Effector CD8-positive, alpha-beta T cell (primary cell): Measurements from ENCODE around the gene CIT.
"Not testable (repeated sequence)": the region's sequence is repeated elsewhere in the genome, so short reads cannot be mapped to it uniquely, and the experiment has no call there.

Experiments
- DNase-seq: peaks from one replicate; lab custom pipeline; 2025; lab: John Stamatoyannopoulos, UW
- total RNA-seq, 4 experiments: gene quantifications; one replicate each; lab custom pipeline; 2026; lab: John Stamatoyannopoulos, UW

Gene CIT, protein sequence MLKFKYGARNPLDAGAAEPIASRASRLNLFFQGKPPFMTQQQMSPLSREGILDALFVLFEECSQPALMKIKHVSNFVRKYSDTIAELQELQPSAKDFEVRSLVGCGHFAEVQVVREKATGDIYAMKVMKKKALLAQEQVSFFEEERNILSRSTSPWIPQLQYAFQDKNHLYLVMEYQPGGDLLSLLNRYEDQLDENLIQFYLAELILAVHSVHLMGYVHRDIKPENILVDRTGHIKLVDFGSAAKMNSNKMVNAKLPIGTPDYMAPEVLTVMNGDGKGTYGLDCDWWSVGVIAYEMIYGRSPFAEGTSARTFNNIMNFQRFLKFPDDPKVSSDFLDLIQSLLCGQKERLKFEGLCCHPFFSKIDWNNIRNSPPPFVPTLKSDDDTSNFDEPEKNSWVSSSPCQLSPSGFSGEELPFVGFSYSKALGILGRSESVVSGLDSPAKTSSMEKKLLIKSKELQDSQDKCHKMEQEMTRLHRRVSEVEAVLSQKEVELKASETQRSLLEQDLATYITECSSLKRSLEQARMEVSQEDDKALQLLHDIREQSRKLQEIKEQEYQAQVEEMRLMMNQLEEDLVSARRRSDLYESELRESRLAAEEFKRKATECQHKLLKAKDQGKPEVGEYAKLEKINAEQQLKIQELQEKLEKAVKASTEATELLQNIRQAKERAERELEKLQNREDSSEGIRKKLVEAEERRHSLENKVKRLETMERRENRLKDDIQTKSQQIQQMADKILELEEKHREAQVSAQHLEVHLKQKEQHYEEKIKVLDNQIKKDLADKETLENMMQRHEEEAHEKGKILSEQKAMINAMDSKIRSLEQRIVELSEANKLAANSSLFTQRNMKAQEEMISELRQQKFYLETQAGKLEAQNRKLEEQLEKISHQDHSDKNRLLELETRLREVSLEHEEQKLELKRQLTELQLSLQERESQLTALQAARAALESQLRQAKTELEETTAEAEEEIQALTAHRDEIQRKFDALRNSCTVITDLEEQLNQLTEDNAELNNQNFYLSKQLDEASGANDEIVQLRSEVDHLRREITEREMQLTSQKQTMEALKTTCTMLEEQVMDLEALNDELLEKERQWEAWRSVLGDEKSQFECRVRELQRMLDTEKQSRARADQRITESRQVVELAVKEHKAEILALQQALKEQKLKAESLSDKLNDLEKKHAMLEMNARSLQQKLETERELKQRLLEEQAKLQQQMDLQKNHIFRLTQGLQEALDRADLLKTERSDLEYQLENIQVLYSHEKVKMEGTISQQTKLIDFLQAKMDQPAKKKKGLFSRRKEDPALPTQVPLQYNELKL (N-terminal part only)
- 1.9 to 6.0 (median 4.2) reads per million in 4 experiments for total RNA-seq

DNA sequence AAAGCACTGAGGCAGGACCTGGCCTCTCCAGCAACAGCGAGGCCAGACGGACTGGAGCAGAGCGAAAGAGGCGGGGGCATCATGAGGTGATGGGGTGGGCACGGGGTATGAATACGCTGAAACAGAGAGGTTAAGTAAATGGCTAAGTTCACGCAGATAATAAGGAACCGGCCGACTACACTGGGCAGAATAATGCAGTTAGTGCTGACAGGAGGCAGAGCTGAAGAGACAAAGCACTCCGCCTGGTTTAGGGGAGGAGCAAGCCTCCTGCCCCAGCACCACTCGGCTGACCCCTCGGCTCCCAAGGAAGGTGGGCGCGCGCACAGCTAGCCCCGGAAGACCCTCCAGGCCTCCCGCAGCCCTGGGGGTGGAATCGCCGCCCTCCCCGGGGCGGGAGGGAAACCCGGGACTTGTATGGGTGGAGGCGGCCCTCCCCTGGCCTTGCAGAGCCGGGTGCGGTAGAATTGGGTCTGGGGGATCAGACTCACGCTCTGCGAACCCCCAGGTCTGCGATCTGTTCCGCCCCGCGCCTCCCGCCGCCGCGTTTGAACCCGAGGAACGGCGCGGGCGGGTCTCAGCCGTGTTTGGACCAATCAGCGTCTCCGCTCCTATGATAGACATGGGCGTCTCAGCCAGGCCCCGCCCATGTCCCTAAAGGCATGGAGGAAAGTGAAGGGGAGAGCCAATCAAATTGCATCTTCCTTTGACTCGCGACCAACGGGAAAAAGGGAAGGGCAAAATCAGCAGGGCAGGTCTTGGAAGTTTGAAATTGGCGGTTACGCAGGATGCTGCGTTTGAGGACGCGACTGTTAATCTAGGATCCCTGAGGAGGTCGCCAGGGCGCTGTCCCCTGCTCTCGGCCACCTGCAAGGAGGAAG is at the start of gene CIT:
Gene CIT, minus strand, starts transcription at position 560 of the 878 bp plus-strand sequence. CDS start 1,152 bp downstream, outside the sequence.
- DNase-seq: peak; percentile 80

DNA sequence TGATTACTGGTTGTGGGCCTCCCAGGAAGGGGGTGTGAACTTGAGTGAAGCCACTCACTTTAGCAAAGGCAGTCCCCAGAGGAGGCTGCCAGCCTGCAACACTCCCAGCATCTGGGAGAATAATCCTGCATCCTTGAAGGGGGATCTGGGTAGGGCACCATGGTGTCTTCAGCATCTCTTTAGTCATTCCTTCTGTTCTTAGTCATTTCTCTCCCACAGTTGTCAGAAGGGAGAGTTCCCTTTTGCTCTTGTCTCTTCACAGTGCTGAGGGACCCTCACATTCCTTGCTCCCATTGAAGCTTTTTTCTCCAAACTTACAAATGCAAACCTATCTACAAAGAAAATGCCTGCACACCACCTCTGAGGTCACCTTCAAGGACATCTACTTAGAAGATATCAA is 48.1 kb upstream of the CIT start:
- no peak for DNase-seq

DNA sequence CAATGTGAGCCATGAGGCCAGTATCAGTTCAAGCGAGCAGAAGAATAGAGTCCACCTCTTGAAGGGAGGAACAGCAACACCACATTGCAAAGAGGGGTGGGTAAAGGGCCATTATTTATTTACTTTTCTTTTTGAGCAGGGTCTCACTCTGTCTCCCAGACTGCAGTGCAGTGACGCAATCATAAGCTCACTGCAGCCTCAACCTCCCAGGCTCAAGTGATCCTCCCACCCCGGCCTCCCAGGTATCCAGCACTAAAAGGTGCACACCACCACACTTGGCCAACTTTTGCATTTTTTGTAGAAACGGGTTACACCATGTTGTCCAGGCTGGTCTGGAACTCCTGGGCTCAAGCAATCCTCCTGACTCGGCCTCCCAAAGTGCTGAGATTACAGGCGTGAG is 42.9 kb upstream of the CIT start:
- DNase-seq: no peak

DNA sequence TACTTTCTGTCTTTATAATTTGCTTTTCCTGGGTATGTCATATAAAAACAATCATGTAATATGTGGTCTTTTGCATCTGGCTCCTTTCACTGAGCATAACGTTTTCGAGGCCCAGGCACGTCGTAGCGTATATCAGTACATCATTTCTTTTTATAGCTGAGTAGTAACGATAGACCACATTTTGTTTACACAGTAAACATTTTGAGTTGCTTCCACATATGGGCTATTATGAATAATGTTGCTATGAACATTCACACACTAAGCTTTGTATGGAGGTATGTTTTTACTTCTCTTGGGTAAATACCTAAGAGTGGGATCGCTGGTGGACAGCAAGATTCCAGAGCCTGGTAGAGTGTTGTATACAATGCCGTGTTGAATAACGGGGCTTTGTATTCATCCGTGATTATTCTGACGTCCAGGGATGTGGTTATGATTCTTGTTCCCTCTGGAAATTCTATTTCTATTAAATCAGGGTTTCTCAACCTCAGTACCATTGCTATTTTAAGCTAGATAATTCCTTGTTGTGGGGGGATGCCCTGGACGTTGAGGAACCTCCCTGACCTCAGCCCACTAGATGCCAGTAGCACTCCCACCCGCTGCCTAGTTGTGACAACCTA is 38.9 kb upstream of the CIT start:
- no peak for DNase-seq

DNA sequence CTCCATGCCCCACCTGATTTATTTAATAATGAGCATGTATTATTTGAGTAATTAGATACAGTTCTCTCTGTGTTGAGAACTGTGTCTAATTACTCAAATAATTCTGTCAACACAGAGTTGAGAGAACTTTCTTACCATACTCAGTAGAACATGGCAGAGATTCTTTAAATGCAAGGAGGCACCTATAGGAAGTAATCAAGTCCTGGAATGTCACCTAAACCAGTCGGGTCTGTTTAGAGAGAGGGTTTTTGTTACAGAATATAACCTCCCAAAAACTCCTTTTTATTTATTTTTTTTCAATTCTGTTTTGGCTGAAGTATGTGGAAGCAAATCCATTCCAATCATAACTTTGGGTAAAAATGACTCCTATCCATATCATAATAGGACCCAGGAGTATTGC is 37.5 kb upstream of the CIT start:
- DNase-seq: no peak

DNA sequence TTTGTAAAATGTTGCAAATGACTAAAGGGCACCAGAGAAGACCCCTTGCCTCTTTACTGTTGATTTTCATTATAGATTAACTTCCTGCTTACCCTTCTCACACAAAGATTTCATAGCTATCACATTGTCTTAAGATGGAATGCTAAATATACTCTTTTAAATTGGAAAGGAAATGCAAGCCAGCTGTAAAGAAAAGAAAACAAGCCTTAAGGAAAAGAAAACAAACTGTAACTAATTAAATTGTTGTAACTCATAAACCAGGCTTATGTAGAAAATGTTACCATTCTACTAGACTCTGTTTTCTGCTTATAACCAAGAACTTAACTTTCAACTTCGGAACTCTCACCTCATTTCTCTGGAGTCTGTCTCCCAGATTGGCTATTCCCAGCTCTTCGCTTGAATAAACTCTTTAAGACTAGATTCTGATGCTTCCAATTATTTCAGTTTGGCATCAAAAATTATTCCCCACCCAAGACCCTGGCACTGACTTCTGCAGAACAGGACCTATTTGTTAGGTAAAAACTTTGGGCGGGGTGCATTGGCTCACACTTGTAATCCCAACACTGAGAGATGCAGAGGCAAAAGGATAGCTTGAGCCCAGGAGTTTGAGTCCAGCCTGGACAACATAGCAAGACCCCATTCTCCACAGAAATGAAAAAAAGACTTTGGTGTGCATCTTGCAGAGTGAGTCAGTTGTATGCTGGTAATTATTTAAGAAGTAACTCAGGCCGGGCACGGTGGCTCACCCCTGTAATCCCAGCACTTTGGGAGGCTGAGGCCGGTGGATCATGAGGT is 36.6 kb upstream of the CIT start:
- DNase-seq: no peak

DNA sequence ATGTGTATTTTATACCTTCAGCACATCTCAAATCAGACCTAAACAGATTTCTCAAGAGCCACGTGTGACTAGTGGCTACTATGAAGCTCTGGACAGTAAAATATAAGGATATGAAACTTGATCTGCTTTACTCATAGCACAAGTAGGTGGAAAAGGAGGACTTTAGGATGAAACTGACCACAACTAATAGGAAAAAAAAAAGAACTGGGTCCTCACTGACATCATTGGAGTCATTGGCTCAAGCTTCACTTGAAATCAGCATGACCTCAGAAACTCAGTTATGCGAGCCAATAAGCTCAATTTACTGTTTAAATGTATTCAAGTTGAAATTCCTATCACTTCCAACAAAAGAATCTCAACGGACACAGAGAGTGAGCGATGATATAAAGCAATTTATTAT is 34.1 kb upstream of the CIT start:
- DNase-seq: no peak

DNA sequence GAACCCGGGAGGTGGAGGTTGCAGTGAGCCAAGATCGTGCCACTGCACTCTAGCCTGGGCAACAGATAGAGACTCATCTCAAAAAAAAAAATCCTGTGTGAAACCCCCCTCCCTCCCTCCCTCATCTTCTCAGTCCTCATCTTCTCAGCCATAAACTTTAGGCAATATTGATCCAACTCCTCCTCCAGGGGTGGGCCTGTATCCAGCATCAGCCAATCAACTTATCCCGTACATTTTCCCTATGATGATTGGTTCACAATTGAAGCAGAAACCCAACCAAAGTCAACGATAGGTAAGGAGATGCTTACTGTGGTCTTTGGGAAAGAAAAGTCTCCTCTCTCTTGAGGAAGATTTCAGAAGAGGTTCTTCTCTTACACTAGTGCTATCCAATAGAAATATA is 33.5 kb upstream of the CIT start:
- DNase-seq: no peak

DNA sequence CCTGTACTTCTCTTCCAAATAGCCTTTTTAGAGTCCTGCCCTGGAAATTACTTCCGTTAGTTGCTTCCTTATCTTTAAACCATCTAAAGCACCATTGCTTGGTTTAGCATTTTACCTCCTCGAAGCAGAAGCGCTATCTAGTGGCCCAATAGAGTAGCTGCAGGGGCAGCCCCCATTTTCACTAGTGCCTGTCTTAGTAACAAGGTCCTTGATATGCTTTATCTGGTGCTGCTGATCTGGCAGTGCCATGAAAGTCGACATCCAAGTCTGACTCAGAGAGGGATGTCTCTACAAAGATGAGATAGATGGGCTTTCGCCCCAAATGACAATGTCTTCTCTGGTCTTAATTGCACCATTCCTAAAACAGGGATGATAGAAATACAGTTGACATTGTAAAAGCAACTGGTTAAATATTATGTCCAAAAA is 25.0 kb upstream of the CIT start:
- peak; percentile 33 for DNase-seq

DNA sequence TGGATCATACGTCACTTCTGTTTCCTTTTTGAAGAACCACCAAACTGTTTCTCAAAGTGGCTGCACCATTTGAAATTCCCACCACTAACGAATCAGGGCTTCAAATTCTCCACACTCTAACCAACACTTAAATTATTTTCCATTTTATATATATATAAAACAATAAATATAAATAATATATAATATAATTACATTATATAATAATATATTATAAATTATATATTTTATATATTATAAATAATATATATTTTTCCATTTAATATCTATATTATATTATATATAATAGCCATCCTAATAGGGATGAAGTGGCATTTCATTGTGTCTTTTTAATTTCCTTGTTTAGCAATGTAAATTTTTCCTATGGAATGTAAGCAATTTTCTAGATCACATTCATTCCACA is 24.6 kb upstream of the CIT start:
- no peak for DNase-seq

DNA sequence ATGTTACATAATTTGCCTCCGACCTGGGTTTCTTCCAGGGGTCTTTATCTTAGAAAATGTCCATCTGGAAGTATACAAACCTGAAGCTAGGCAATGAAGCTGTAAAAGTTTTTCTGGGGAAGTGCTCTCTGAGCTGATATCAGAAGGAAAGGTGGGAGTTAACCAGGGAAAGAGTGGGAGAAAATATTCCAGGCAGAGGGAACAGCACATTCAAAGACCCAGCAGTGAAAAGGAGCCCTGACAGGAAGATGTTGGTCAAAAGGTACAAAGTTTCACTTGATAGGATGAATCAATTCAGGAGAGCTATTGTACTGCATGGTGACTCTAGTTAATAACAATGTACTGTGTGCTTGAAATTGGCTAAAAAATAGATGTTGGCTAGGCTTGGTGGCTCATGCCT is 17.8 kb upstream of the CIT start:
- no peak for DNase-seq

DNA sequence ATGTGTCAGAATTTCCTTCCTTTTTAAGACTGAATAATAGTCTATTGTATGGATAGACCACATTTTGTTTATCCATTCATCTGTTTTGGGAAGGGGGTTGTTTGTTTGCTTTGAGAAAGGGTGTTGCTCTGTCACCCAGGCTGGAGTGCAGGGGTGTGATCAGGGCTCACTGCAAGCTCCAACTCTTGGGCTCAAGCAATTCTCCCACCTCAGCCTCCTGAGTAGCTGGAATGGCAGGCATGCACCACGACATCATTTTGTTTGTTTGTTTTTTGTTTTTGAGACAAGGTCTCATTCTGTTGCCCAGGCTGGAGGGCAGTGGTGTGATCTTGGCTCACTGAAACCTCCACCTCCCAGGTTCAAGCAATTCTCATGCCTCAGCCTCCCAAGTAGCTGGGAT is 15.5 kb upstream of the CIT start:
- DNase-seq: not testable (repeated sequence)

DNA sequence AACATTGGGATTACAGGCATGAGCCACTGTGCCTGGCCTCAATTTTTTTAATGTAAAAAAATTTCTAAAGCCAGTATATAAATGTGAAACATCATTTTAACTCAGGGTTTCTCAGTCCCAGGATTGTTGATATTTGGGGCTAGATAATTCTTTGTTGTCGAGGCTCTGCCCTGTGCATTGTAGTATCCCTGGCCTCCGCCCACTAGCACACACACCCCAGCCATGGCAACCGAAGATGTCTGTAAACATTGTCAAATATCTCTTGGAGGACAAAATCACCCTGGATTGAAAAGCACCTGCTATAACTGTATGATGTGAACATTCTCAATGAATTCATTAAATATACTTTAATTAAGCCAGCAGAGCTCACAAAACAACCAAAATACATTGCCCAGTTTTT is 8.4 kb upstream of the CIT start:
- DNase-seq: no peak

DNA sequence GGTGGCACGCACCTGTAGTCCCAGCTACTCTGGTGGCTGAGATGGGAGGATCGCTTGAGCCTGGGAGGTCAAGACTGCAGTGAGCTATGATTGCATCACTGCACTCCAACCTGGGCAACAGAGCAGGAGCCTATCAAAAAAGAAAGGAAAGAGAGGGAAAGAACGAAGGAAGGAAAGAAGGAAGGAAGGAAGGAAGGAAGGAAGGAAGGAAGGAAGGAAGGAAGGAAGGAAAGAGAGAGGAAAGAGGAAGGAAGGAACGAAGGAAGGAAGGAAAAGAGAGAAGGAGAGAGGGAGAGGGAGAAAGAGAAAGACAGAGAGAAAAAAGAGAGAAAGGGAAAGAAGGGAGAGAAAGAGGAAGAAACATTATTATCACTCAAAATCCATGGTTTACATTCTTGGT is 6.7 kb upstream of the CIT start:
- not testable (repeated sequence) for DNase-seq

DNA sequence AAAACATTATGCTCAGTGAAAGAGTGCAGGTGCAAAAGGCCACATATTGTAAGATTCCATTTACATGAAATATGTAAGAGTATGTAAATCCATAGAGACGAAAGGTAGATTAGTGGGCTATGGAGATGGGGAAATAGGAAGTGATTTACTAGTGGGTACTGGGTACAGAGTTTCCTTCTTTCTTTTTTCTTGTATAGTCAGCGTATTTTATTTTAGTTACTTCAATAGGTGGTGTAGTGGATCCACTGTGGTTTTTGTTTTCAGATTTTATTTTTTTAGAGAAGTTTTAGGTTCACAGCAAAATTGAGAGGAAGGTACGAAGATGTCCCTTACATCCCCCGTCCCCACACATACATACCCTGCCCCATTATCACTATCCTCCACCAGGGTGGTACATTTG is 6.1 kb upstream of the CIT start:
- DNase-seq: no peak

DNA sequence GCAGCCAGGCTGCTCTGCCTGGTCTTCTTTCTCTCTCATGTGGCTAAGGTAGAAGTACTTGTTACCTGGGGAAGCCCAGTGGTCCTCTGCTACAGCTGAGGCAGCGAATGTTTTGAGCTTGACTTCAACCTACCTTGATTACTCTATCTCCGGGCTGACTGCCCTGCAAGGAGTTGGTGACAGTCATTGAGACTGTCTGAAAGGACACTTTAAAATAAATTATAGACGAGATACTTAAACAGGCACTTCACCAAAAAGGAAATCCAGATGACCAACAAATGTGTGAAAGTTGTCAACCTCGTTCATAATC is 474 bp upstream of the CIT start:
- no peak for DNase-seq

DNA sequence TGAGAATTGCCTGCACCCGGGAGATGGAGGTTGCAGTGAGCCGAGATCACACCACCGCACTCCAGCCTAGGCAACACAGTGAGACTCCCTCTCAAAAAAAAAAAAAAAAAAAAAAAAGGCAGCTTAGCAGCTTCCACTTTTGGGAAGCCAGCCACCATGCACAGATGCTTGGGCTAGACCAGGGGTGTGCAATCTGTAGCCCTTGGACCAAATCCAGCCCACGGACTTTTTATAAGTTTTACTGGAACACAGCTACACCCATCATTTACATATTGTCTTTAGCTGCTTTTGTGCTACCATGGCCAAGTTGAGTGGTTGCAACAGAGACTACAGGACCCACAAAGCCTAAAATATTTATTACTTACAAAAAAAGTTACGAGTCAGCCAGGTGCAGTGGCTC is 6.7 kb downstream of the CIT start:
- no peak for DNase-seq

DNA sequence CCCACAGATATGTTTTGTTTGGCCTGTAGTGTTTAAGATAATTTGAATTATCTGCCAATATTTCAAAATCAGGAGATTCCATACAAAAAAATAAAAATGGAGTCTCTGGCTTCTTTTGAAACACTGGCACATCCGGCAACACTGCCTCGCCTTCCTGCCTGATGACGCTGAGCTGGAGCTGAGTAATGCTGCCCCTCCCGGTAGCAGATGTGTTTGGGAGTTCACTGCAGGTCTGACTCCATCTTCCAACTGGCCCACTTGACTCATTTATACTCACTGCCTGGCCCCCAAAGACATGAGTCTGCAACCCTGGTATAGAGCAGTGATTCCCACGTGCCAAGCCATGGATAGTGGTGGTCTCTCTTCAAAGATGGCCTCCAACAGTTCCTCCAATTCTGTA is 7.4 kb downstream of the CIT start:
- no peak for DNase-seq

DNA sequence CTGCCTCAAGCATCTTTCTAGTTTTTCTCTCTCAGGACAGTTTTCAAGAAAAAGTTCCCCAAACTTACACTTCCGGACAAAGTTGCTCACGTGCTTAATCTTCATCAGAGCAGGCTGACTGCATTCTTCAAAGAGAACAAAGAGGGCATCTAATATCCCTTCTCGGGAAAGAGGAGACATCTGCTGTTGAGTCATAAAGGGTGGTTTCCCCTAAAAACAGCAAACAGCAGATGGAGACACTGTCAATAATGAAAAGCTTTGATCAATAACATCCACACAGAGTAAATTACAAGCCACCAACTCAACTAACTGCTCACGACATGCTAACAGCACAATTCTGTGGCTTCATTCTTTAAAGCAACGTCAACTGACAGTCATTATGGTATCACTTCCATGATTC is 8.1 kb downstream of the CIT start:
- DNase-seq: no peak

DNA sequence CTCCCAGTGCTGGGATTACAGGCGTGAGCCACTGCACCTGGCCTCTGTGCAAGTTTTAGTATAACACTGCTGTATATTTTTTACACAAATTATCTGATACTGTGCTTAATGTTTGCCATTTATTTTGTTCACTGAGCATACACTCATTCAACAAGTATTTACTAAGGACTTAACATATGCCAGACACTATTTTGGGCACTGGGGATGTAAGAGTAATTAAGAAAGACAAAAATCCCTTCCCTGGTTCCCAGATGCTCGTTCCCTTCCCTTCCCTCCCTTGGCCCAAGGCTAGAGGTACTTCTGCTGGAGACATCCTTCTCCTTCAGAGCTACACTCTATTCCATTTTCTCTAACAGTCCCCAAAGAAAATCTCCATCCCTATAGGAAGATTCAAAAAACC is 12.5 kb downstream of the CIT start:
- no peak for DNase-seq
